HepG2 (cell line): ENCODE data around the gene TSGA10IP. TPM values are rescaled to one million over a fixed set of nuclear protein-coding genes. Genes with fewer than 3 reads are reported as not detected.

ENCODE experiments used
- BHLHE40 ChIP-seq: IDR thresholded peaks from 2 replicates; pipeline ENCODE4 v1.6.1; 2011; ENCODE audit warnings: low read length, improper control_type of control experiment
- GABPB1 ChIP-seq: IDR thresholded peaks from 2 replicates; pipeline ENCODE4 v1.6.1; 2016; ENCODE audit warnings: mild to moderate bottlenecking, missing genetic modification reagents, moderate library complexity, missing compliant biosample characterization
- IRF2 ChIP-seq: IDR thresholded peaks from 2 replicates; pipeline ENCODE4 v1.6.1; 2018; ENCODE audit warnings: missing genetic modification reagents, missing compliant biosample characterization
- MBD4 ChIP-seq: IDR thresholded peaks from 2 replicates; pipeline ENCODE4 v1.6.1; 2012; ENCODE audit warnings: low read length, inconsistent platforms, borderline replicate concordance
- RAD21 ChIP-seq: fragments of 450-650 bp; formaldehyde crosslinking; IDR thresholded peaks from 2 replicates; pipeline ENCODE4 v1.5.0; 2020; ENCODE audit warnings: mild to moderate bottlenecking
- RARA ChIP-seq: IDR thresholded peaks from 2 replicates; pipeline ENCODE4 v1.6.1; 2016; ENCODE audit warnings: missing genetic modification reagents, missing compliant biosample characterization
- SP5 ChIP-seq: IDR thresholded peaks from 2 replicates; pipeline ENCODE4 v1.6.1; 2016; ENCODE audit warnings: low read depth, borderline replicate concordance
- SPEN ChIP-seq: sonication (generic); formaldehyde crosslinking; IDR thresholded peaks from 2 replicates; pipeline ENCODE4 v1.5.1; 2020; ENCODE audit warnings: low read depth, mild to moderate bottlenecking, missing genetic modification reagents
- ZNF530 ChIP-seq: sonication (generic); formaldehyde crosslinking; IDR thresholded peaks from 2 replicates; pipeline ENCODE4 v1.5.0; 2020; ENCODE audit warnings: low read depth, mild to moderate bottlenecking, missing genetic modification reagents
- ZNF644 ChIP-seq: IDR thresholded peaks from 2 replicates; pipeline ENCODE4 v1.6.1; 2016; ENCODE audit warnings: low read depth
- ZNF883 ChIP-seq: sonication (generic); formaldehyde crosslinking; IDR thresholded peaks from 2 replicates; pipeline ENCODE4 v1.5.1; 2020; ENCODE audit warnings: mild to moderate bottlenecking, missing genetic modification reagents; ENCODE audit errors: not compliant biosample characterization
- ZSCAN29 ChIP-seq: sonication (generic); formaldehyde crosslinking; conservative IDR thresholded peaks from 2 replicates; pipeline ENCODE4 v1.4.0; 2020; ENCODE audit warnings: mild to moderate bottlenecking, missing genetic modification reagents
- ZSCAN9 ChIP-seq: IDR thresholded peaks from 2 replicates; pipeline ENCODE4 v1.6.1; 2016; ENCODE audit warnings: borderline replicate concordance
- polyA plus RNA-seq, 8 experiments: library from polyadenylated mRNA; depleted of rRNA in 3 of 8; stranded (reverse) in 7 of 8; unstranded in 1 of 8; fragments of >200 nt; fragmentation: Illumina TruSeq in 4 of 8; extraction: Trizol in 4 of 8; gene quantifications; 2 replicates each; pipeline versions ENCODE4 v1.2.1 to v1.2.3, GENCODE V29; 2011 to 2016; ENCODE audit warnings: low read depth in 4 of 8, missing spikeins in 1 of 8, mixed read lengths in 1 of 8; ENCODE audit not compliant: insufficient read depth in 1 of 8
- total RNA-seq, 5 experiments: library from RNA; depleted of rRNA; stranded (reverse); fragments of >200 nt; fragmentation: Illumina TruSeq; extraction: Trizol; gene quantifications; 2 replicates each; pipeline ENCODE4 v1.2.3, GENCODE V29; 2016; ENCODE audit warnings: low read depth in 1 of 5
- TF ChIP-seq, protein P1 (sequence below): sonication (generic); formaldehyde crosslinking; conservative IDR thresholded peaks from 2 replicates; pipeline ENCODE4 v1.8.0; 2022; ENCODE audit warnings: mild to moderate bottlenecking, moderate library complexity, missing genetic modification reagents
- TF ChIP-seq, protein P2 (sequence below): sonication (generic); formaldehyde crosslinking; IDR thresholded peaks from 2 replicates; pipeline ENCODE4 v1.9.0; 2021; ENCODE audit warnings: missing genetic modification reagents, mild to moderate bottlenecking, borderline replicate concordance
- TF ChIP-seq, protein P3 (sequence below): conservative IDR thresholded peaks from 2 replicates; pipeline ENCODE4 v1.6.1; 2018; ENCODE audit warnings: missing genetic modification reagents
- TF ChIP-seq, protein P4 (sequence below): IDR thresholded peaks from 2 replicates; pipeline ENCODE4 v1.6.1; 2016; ENCODE audit warnings: low read depth, borderline replicate concordance
- TF ChIP-seq, protein P5 (sequence below): sonication (generic); formaldehyde crosslinking; IDR thresholded peaks from 2 replicates; pipeline ENCODE4 v1.4.0; 2020; ENCODE audit warnings: mild to moderate bottlenecking, missing genetic modification reagents

TSGA10IP gene
- total and polyA plus RNA-seq, 2 of the 13 experiments (the other 11 are each of a cell fraction or from before 2014, with no cell fraction given) = not detected

DNA sequence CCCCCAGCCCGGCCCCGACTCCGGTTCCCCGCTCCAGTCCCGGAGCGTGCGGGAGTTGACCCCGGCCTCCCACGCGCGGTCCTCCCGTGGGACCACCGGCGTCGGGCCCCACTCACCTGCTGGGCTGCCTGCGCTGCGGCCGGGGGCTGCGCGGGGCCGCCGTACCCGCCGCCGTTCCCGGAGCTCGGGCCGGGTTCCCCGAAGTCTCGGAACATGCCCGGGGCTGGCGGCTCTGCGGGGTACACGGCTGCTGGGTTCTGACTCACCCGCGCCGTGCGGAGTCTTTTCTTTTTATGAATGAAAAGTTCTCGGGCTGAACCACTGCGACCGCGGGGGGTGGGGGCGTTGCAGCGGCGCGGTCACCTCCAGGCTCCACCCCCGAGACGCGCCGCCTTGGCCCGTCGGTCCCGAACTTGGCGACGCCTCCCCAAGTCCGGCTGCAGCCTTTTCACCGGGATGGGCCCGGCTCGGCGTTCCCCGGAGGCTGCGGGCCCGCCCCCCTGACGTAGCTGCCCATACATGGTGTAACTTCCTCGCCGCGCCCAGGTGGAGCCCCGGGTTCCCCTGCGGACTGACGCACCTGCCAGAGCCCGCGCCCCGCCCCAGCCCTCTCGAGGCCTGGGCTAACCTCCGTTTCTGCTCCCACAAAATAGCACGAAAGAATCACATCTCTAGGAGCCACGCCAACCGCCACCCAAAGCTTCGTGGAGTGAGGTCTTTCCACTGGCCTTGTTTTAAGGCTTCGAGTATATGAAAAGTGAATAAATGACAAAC, 45.0 kb upstream of the TSGA10IP start, which contains the start of gene FOSL1 (continued):
- TF ChIP-seq SP5 (CRISPR knock-in tag) = peak; percentile 54; the same call in 1 of the 2 replicates
- peak; percentile 81 for TF ChIP-seq GABPB1 (CRISPR knock-in tag)
- peak; percentile 31; the same call in 1 of the 2 replicates for TF ChIP-seq RAD21 (CRISPR knock-in tag)
- no peak for TF ChIP-seq ZSCAN29
- TF ChIP-seq SPEN (CRISPR knock-in tag) = peak; percentile 50; the same call in 1 of the 2 replicates
- TF ChIP-seq, protein P1, sequence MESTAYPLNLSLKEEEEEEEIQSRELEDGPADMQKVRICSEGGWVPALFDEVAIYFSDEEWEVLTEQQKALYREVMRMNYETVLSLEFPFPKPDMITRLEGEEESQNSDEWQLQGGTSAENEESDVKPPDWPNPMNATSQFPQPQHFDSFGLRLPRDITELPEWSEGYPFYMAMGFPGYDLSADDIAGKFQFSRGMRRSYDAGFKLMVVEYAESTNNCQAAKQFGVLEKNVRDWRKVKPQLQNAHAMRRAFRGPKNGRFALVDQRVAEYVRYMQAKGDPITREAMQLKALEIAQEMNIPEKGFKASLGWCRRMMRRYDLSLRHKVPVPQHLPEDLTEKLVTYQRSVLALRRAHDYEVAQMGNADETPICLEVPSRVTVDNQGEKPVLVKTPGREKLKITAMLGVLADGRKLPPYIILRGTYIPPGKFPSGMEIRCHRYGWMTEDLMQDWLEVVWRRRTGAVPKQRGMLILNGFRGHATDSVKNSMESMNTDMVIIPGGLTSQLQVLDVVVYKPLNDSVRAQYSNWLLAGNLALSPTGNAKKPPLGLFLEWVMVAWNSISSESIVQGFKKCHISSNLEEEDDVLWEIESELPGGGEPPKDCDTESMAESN (CRISPR knock-in tag) = peak; percentile 91
- peak; percentile 83 for TF ChIP-seq BHLHE40
- TF ChIP-seq ZSCAN9 (CRISPR knock-in tag) = no peak
- no peak for TF ChIP-seq MBD4
- TF ChIP-seq ZNF530 (CRISPR knock-in tag) = no peak
- no peak for TF ChIP-seq ZNF644 (CRISPR knock-in tag)
- no peak for TF ChIP-seq ZNF883 (CRISPR knock-in tag)
- peak; percentile 28; the same call in 1 of the 2 replicates for TF ChIP-seq IRF2 (CRISPR knock-in tag)
- TF ChIP-seq, protein P2, sequence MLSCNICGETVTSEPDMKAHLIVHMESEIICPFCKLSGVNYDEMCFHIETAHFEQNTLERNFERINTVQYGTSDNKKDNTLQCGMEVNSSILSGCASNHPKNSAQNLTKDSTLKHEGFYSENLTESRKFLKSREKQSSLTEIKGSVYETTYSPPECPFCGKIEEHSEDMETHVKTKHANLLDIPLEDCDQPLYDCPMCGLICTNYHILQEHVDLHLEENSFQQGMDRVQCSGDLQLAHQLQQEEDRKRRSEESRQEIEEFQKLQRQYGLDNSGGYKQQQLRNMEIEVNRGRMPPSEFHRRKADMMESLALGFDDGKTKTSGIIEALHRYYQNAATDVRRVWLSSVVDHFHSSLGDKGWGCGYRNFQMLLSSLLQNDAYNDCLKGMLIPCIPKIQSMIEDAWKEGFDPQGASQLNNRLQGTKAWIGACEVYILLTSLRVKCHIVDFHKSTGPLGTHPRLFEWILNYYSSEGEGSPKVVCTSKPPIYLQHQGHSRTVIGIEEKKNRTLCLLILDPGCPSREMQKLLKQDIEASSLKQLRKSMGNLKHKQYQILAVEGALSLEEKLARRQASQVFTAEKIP (CRISPR knock-in tag) = no peak
- TF ChIP-seq, protein P3, sequence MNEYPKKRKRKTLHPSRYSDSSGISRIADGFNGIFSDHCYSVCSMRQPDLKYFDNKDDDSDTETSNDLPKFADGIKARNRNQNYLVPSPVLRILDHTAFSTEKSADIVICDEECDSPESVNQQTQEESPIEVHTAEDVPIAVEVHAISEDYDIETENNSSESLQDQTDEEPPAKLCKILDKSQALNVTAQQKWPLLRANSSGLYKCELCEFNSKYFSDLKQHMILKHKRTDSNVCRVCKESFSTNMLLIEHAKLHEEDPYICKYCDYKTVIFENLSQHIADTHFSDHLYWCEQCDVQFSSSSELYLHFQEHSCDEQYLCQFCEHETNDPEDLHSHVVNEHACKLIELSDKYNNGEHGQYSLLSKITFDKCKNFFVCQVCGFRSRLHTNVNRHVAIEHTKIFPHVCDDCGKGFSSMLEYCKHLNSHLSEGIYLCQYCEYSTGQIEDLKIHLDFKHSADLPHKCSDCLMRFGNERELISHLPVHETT (CRISPR knock-in tag) = peak; percentile 49; the same call in 1 of the 2 replicates
- TF ChIP-seq, protein P4, sequence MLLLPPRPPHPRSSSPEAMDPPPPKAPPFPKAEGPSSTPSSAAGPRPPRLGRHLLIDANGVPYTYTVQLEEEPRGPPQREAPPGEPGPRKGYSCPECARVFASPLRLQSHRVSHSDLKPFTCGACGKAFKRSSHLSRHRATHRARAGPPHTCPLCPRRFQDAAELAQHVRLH = 0 out of 2 replicates have a peak, but pooled peaks have one; percentile 43
- TF ChIP-seq, protein P5, sequence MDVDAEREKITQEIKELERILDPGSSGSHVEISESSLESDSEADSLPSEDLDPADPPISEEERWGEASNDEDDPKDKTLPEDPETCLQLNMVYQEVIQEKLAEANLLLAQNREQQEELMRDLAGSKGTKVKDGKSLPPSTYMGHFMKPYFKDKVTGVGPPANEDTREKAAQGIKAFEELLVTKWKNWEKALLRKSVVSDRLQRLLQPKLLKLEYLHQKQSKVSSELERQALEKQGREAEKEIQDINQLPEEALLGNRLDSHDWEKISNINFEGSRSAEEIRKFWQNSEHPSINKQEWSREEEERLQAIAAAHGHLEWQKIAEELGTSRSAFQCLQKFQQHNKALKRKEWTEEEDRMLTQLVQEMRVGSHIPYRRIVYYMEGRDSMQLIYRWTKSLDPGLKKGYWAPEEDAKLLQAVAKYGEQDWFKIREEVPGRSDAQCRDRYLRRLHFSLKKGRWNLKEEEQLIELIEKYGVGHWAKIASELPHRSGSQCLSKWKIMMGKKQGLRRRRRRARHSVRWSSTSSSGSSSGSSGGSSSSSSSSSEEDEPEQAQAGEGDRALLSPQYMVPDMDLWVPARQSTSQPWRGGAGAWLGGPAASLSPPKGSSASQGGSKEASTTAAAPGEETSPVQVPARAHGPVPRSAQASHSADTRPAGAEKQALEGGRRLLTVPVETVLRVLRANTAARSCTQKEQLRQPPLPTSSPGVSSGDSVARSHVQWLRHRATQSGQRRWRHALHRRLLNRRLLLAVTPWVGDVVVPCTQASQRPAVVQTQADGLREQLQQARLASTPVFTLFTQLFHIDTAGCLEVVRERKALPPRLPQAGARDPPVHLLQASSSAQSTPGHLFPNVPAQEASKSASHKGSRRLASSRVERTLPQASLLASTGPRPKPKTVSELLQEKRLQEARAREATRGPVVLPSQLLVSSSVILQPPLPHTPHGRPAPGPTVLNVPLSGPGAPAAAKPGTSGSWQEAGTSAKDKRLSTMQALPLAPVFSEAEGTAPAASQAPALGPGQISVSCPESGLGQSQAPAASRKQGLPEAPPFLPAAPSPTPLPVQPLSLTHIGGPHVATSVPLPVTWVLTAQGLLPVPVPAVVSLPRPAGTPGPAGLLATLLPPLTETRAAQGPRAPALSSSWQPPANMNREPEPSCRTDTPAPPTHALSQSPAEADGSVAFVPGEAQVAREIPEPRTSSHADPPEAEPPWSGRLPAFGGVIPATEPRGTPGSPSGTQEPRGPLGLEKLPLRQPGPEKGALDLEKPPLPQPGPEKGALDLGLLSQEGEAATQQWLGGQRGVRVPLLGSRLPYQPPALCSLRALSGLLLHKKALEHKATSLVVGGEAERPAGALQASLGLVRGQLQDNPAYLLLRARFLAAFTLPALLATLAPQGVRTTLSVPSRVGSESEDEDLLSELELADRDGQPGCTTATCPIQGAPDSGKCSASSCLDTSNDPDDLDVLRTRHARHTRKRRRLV (CRISPR knock-in tag) = no peak
- peak; percentile 58; the same call in 1 of the 2 replicates for TF ChIP-seq RARA (CRISPR knock-in tag)
